Colonic mucosa (tissue), 4 donors: ENCODE data around the gene NQO1. TPM values are rescaled to one million over a fixed set of nuclear protein-coding genes. Genes with fewer than 3 reads are reported as not detected.

Source experiments
- DNase-seq: peaks from one replicate; pipeline ENCODE4 v3.0.0-alpha.2; 2020
- H3K27ac ChIP-seq: fragments of 200-600 bp; one replicate; pipeline ENCODE4 v1.8.0; 2021
- H3K27me3 ChIP-seq: fragments of 200-600 bp; one replicate; pipeline ENCODE4 v1.8.0; 2021
- H3K36me3 ChIP-seq: fragments of 200-600 bp; one replicate; pipeline ENCODE4 v1.8.0; 2021
- H3K4me1 ChIP-seq: fragments of 200-600 bp; one replicate; pipeline ENCODE4 v1.8.0; 2021; ENCODE audit warnings: mild to moderate bottlenecking
- H3K4me3 ChIP-seq: fragments of 200-600 bp; one replicate; pipeline ENCODE4 v1.8.0; 2021
- H3K9ac ChIP-seq, 2 donors: one replicate each; pipeline ENCODE4 v1.7.0; 2013; ENCODE audit warnings: control low read depth in 2 of 2, low read depth in 2 of 2, low read length in 2 of 2
- H3K9me3 ChIP-seq: fragments of 200-600 bp; one replicate; pipeline ENCODE4 v1.8.0; 2021
- CTCF ChIP-seq: fragments of 200-600 bp; IDR thresholded peaks from one replicate; pipeline ENCODE4 v1.8.0; 2022; ENCODE audit warnings: antibody characterized with exemption, mild to moderate bottlenecking
- intact Hi-C: fragments of 100-400 bp; cut with DNase I; formaldehyde crosslinking; loops from one replicate; pipeline ENCODE4 v1.14.1; 2022
- total RNA-seq, 2 donors: library from RNA; stranded (reverse); fragmentation: NEBNext Ultra II Directional in 1 of 2; extraction: Animal tissue kit (Norgen Biotek cat#: 25700) in 1 of 2; gene quantifications; one replicate each; pipeline ENCODE4 v1.2.1, GENCODE V29; 2021
- donor health status: healthy.
- donor health status: DM: no; HTN: no; CAD: no.
- donor health status: DM: no; HTN: no; CAD: no.

Gene NQO1
- total RNA-seq, 2 donors from 2014 or later: 94.6 to 134 TPM

- H3K9me3 ChIP-seq: no peaks in the 10 kb centered on the region
- no peak for TF ChIP-seq CTCF
- intact Hi-C loops: no loop called here
- no peaks in the 10 kb centered on the region for H3K27me3 ChIP-seq
- no peak overlapping the region for H3K4me3 ChIP-seq
- no peaks in the 10 kb centered on the region for H3K4me1 ChIP-seq
- no peak overlapping the region for H3K27ac ChIP-seq
- no peak overlapping the region for H3K9ac ChIP-seq
- no peak for DNase-seq
- no peaks in the 10 kb centered on the region for H3K36me3 ChIP-seq
Observed at GRCh38 chr16:69756705-69757104, 30.3 kb upstream of the NQO1 start.

GRCh38 chr16:69754469-69755310 is 28.3 kb upstream of the NQO1 start, which contains the start of gene NOB1:
TSS of gene NOB1 (minus strand) at chr16:69754926. CDS start at chr16:69754910, 16 bp downstream.
- intact Hi-C loops: loop anchor here (2.0 kb wide), 1 partner anchor 46 kb away; no protein-coding TSS in a partner anchor
- peak; percentile 95 for DNase-seq
- Histone ChIP-seq H3K4me3 (peak within 1 kb of the TSS; percentile 92), H3K27me3 (no peaks in the 10 kb centered on the region), H3K9me3 (no peaks in the 10 kb centered on the region), H3K4me1 (no peaks in the 10 kb centered on the region), H3K27ac (peak within 1 kb of the TSS; percentile 51), H3K36me3 (peaks cover 8% of the 10 kb centered on the region), H3K9ac (peak within 1 kb of the TSS; percentile 75 to 94)
- peak; percentile 97 for TF ChIP-seq CTCF

GRCh38 chr16:69754143-69754468 is 27.7 kb upstream of the NQO1 start:
- Histone ChIP-seq H3K27ac (peak overlapping the region; percentile 51), H3K4me1 (no peaks in the 10 kb centered on the region), H3K27me3 (no peaks in the 10 kb centered on the region), H3K9me3 (no peaks in the 10 kb centered on the region), H3K9ac (peak overlapping the region; percentile 75 to 94), H3K36me3 (peaks cover 8% of the 10 kb centered on the region), H3K4me3 (peak overlapping the region; percentile 92)
- DNase-seq: no peak
- intact Hi-C loops: loop anchor here (2.0 kb wide), 1 partner anchor 45 kb away; no protein-coding TSS in a partner anchor
- no peak for TF ChIP-seq CTCF

- no peak overlapping the region for H3K9ac ChIP-seq
- TF ChIP-seq CTCF: no peak
- H3K27me3 ChIP-seq: no peaks in the 10 kb centered on the region
- no peaks in the 10 kb centered on the region for H3K4me1 ChIP-seq
- no peaks in the 10 kb centered on the region for H3K9me3 ChIP-seq
- no peak overlapping the region for H3K27ac ChIP-seq
- intact Hi-C loops: loop anchor here (5.0 kb wide), 1 partner anchor 357 kb away; no protein-coding TSS in a partner anchor
- H3K36me3 ChIP-seq: peaks cover 17% of the 10 kb centered on the region
- no peak for DNase-seq
- no peak overlapping the region for H3K4me3 ChIP-seq
Observed at GRCh38 chr16:69748694-69749345, 22.5 kb upstream of the NQO1 start.

- H3K27ac ChIP-seq: no peak overlapping the region
Observed at GRCh38 chr16:69747115-69747514, 20.8 kb upstream of the NQO1 start.

More at GRCh38 chr16:69747115-69747514, 20.8 kb upstream of the NQO1 start:
- H3K9ac ChIP-seq: no peak overlapping the region
- no peak for DNase-seq
- intact Hi-C loops: loop anchor here (5.0 kb wide), 1 partner anchor 355 kb away; no protein-coding TSS in a partner anchor
- TF ChIP-seq CTCF: no peak
- no peaks in the 10 kb centered on the region for H3K27me3 ChIP-seq
- H3K36me3 ChIP-seq: peaks cover 17% of the 10 kb centered on the region
- no peak overlapping the region for H3K4me3 ChIP-seq
- no peaks in the 10 kb centered on the region for H3K4me1 ChIP-seq
- no peaks in the 10 kb centered on the region for H3K9me3 ChIP-seq
